Parathyroid adenoma (tissue), 2 donors: ENCODE data around the gene GRK6.

ENCODE experiments used
- H2AFZ ChIP-seq: fragments of 300-600 bp; sonication (generic); one replicate; pipeline ENCODE4 v1.7.0; 2017; ENCODE audit warnings: antibody characterized with exemption, mild to moderate bottlenecking
- H3K27ac ChIP-seq: fragments of 300-600 bp; sonication (generic); one replicate; pipeline ENCODE4 v1.7.0; 2017
- H3K27me3 ChIP-seq: fragments of 300-600 bp; sonication (generic); one replicate; pipeline ENCODE4 v1.7.0; 2017; ENCODE audit warnings: low read length; ENCODE audit not compliant: control insufficient read depth, insufficient read depth
- H3K36me3 ChIP-seq: fragments of 300-600 bp; sonication (generic); one replicate; pipeline ENCODE4 v1.7.0; 2017; ENCODE audit warnings: low read length; ENCODE audit not compliant: control insufficient read depth, insufficient read depth
- H3K4me1 ChIP-seq: fragments of 300-600 bp; sonication (generic); one replicate; pipeline ENCODE4 v1.7.0; 2017; ENCODE audit warnings: control low read depth
- H3K4me2 ChIP-seq: fragments of 300-600 bp; sonication (generic); one replicate; pipeline ENCODE4 v1.7.0; 2017; ENCODE audit warnings: low read length
- H3K4me3 ChIP-seq: fragments of 300-600 bp; sonication (generic); one replicate; pipeline ENCODE4 v1.7.0; 2017; ENCODE audit warnings: low read depth, low read length
- H3K79me2 ChIP-seq: fragments of 300-600 bp; sonication (generic); one replicate; pipeline ENCODE4 v1.7.0; 2017; ENCODE audit warnings: control low read depth
- H3K9ac ChIP-seq: fragments of 300-600 bp; sonication (generic); one replicate; pipeline ENCODE4 v1.7.0; 2017; ENCODE audit warnings: mild to moderate bottlenecking
- H3K9me3 ChIP-seq: fragments of 300-600 bp; sonication (generic); one replicate; pipeline ENCODE4 v1.7.0; 2017; ENCODE audit warnings: low read length; ENCODE audit not compliant: control insufficient read depth
- TF ChIP-seq, protein P1 (sequence below): fragments of 300-600 bp; sonication (generic); IDR thresholded peaks from one replicate; pipeline ENCODE4 v1.7.0; 2017; ENCODE audit warnings: antibody characterized with exemption, mild to moderate bottlenecking
- donor health status: primary hyperparathyroidism.

Gene GRK6

DNA sequence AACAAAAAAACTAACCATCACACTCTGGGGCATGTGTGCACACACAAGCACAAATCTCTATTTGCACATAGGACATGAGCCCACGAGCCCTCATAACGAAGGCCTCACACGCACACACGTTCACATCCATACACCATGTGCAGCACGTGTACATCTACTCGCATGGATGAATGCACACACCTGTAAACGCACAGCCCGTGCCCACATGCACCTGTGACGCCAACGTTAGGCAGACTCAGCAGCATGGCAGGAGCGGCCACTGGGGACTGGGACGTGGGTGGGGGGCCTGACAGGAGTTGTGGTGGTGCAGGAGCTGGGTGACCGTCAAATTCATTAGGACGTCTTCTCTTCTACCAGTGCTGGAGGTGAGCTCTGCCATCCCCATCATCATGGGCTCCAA, 39.1 kb upstream of the GRK6 start:
- no peak overlapping the region for H2AFZ ChIP-seq
- TF ChIP-seq, protein P1, sequence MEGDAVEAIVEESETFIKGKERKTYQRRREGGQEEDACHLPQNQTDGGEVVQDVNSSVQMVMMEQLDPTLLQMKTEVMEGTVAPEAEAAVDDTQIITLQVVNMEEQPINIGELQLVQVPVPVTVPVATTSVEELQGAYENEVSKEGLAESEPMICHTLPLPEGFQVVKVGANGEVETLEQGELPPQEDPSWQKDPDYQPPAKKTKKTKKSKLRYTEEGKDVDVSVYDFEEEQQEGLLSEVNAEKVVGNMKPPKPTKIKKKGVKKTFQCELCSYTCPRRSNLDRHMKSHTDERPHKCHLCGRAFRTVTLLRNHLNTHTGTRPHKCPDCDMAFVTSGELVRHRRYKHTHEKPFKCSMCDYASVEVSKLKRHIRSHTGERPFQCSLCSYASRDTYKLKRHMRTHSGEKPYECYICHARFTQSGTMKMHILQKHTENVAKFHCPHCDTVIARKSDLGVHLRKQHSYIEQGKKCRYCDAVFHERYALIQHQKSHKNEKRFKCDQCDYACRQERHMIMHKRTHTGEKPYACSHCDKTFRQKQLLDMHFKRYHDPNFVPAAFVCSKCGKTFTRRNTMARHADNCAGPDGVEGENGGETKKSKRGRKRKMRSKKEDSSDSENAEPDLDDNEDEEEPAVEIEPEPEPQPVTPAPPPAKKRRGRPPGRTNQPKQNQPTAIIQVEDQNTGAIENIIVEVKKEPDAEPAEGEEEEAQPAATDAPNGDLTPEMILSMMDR = no peak
- no peak overlapping the region for H3K9ac ChIP-seq
- H3K27ac ChIP-seq = no peak overlapping the region
- no peaks in the 10 kb centered on the region for H3K9me3 ChIP-seq
- no peak overlapping the region for H3K4me2 ChIP-seq
- no peaks in the 10 kb centered on the region for H3K27me3 ChIP-seq
- H3K4me1 ChIP-seq = no peaks in the 10 kb centered on the region
- H3K36me3 ChIP-seq = no peaks in the 10 kb centered on the region
- no peak overlapping the region for H3K4me3 ChIP-seq
- no peaks in the 10 kb centered on the region for H3K79me2 ChIP-seq

DNA sequence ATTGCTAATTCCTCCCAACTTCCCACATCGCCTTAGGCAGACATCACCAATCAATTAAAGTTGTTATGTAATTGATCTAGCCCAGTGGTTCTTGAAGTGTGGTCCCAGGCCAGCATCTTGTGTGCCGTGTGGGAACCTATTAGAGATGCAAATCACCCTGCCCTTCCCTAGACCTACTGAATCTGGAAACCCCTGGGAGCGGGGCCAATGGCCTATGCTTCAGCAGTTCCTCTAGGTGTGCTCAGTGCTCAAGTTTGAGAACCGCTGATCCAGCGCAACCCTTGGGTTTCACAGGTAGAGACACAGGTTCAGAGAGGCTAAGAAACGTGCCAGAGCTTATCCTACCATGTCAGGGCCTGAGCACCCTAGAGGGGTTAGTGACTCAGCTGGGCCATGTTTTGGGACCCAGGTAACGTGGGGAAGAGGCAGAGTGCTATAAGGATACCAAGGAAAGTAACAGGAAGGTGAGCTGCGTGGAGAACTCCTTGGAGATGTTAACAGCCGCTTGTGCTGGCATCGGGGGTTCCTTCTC, 37.9 kb upstream of the GRK6 start:
- TF ChIP-seq, protein P1 = no peak
- Histone ChIP-seq H3K9ac (no peak overlapping the region), H2AFZ (no peak overlapping the region), H3K27me3 (no peaks in the 10 kb centered on the region), H3K79me2 (no peaks in the 10 kb centered on the region), H3K4me2 (no peak overlapping the region), H3K27ac (no peak overlapping the region), H3K36me3 (no peaks in the 10 kb centered on the region), H3K4me1 (no peaks in the 10 kb centered on the region), H3K9me3 (no peaks in the 10 kb centered on the region), H3K4me3 (no peak overlapping the region)

DNA sequence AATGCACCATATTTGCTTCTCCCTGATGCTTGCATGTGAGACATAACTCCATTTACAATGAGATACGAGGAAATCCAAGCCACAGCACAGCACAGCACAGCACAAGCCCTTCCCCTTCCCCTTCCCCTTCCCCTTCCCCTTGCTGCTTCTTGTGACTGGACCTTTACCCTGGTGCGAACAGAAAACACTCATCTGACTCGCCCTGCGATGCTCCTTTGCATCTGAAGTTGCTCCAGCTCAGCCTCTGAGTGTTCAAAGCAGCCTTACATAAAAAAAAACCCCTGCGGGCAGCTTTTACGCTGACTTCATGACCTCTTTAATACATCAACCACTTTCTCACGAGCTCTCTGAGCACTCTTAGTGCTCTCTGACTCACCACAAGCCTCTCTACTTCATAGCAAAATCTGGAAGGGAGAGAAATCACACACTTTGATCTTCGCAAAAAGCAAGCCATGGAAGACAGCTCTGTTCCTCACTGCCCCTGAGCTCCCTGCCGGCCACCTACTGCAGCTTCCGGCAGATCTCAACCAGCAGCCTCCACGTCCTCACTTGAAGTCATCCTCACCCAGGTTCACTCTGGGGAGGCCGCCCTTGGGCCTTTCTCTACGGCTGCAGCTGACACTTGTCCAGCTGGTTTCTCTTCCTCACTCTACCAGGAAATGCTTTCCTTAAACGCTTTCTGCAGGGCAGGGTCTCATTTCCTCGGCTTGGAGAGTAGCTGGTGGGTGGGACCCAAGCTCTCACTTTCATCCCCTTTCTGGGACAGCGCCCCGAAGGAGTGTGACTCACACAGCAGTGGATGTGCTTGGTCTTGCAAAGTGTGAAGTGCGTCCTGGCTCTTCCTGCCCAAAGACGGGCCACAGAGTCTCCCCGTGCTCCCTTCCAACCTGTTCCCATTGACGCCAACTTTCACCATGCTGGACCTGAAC, 37.0 kb upstream of the GRK6 start:
- H3K27ac ChIP-seq = no peak overlapping the region
- H3K36me3 ChIP-seq = no peaks in the 10 kb centered on the region
- H3K27me3 ChIP-seq = no peaks in the 10 kb centered on the region
- no peak overlapping the region for H3K4me2 ChIP-seq
- TF ChIP-seq, protein P1 = no peak
- H3K9ac ChIP-seq = no peak overlapping the region
- H3K4me3 ChIP-seq = no peak overlapping the region
- H3K4me1 ChIP-seq = no peaks in the 10 kb centered on the region
- no peaks in the 10 kb centered on the region for H3K79me2 ChIP-seq
- no peak overlapping the region for H2AFZ ChIP-seq
- no peaks in the 10 kb centered on the region for H3K9me3 ChIP-seq

DNA sequence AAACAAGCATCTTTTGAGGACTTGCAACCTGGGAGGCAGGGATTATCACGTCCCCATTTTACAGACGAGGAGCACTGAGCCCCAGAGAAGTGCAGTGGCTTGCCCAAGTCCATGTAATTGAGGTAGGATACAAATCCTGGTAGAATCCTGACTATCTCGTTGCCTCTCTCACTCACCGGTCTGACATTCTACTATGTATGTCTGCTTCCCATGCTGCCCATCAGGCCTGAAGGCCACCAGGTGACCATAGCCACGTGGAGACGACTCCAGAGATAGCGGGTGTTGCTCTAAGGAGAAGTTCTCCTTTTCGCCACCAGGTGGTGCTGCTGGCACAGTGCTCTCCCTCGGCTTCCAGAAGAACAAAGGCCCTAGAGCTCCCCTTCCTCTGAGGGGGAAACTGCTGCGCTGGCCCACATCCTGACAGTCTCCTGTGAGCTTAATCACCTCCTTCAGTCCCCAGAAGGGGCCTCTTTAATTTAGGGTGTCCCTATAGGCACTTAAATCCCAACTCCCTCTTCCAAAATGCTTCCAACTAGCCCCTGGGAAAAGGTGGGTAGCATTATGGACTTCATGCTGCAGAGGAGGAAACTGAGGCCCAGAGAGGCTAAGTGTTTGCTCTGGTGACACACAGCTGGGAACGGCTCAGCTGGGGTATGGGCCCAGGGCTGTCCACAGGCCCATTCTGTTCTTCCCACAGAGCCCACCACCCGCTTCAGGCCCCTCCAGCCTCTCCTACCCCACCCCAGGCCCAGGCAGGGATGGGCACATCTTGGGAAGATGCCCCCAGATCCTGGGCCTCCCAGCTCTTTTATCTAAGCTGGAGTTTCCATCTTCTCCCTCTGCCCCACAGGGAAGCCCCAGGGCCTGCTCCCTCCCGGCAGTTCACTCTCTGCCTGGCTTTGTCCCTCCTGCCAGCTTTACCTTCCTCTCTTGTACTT, 35.8 kb upstream of the GRK6 start:
- Histone ChIP-seq H3K27me3 (no peaks in the 10 kb centered on the region), H3K36me3 (no peaks in the 10 kb centered on the region), H3K9me3 (no peaks in the 10 kb centered on the region), H3K4me3 (no peak overlapping the region), H2AFZ (no peak overlapping the region), H3K27ac (no peak overlapping the region), H3K79me2 (no peaks in the 10 kb centered on the region), H3K4me1 (no peaks in the 10 kb centered on the region), H3K4me2 (no peak overlapping the region), H3K9ac (no peak overlapping the region)
- TF ChIP-seq, protein P1 = peak; percentile 98
